ENCODE data around the gene PEAR1. TPM values are rescaled to one million over a fixed set of nuclear protein-coding genes. Genes with fewer than 3 reads are reported as not detected.

PEAR1 gene
- total and polyA plus RNA-seq, 9 donors = 4.3 to 21.2 (median 13.4) TPM

GRCh38 chr1:156845055-156845952 is 48.2 kb upstream of the PEAR1 start:
- TF ChIP-seq, protein P1, sequence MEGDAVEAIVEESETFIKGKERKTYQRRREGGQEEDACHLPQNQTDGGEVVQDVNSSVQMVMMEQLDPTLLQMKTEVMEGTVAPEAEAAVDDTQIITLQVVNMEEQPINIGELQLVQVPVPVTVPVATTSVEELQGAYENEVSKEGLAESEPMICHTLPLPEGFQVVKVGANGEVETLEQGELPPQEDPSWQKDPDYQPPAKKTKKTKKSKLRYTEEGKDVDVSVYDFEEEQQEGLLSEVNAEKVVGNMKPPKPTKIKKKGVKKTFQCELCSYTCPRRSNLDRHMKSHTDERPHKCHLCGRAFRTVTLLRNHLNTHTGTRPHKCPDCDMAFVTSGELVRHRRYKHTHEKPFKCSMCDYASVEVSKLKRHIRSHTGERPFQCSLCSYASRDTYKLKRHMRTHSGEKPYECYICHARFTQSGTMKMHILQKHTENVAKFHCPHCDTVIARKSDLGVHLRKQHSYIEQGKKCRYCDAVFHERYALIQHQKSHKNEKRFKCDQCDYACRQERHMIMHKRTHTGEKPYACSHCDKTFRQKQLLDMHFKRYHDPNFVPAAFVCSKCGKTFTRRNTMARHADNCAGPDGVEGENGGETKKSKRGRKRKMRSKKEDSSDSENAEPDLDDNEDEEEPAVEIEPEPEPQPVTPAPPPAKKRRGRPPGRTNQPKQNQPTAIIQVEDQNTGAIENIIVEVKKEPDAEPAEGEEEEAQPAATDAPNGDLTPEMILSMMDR (IDR thresholded peaks at IDR 0.05) = no peak
- TF ChIP-seq EP300 (IDR thresholded peaks at IDR 0.05) (no peak), POLR2A (IDR thresholded peaks at IDR 0.05) (no peak)
- no peaks in the 10 kb centered on the region for H3K36me3 ChIP-seq
- H3K9me3 ChIP-seq = no peaks in the 10 kb centered on the region
- no peak overlapping the region for H3K4me3 ChIP-seq
- H3K4me1 ChIP-seq (ENCODE audit: insufficient read depth) = no peaks in the 10 kb centered on the region
- no peak for DNase-seq
- no peak overlapping the region for H3K27ac ChIP-seq
- WGBS, 3 donors = 22 to 23% (median 23%) methylated on average over 53 to 69 of the region's 69 CpGs
- no peaks in the 10 kb centered on the region for H3K27me3 ChIP-seq
- intact Hi-C loops (cut with DNase I) = no loop called here

GRCh38 chr1:156845953-156846545 is 47.5 kb upstream of the PEAR1 start:
- DNase-seq = no peak
- H3K9me3 ChIP-seq = no peaks in the 10 kb centered on the region
- TF ChIP-seq, protein P1 (IDR thresholded peaks at IDR 0.05) = no peak
- no peak for TF ChIP-seq POLR2A (IDR thresholded peaks at IDR 0.05)
- TF ChIP-seq EP300 (IDR thresholded peaks at IDR 0.05) = no peak
- no peaks in the 10 kb centered on the region for H3K4me1 ChIP-seq (ENCODE audit: insufficient read depth)
- intact Hi-C loops (cut with DNase I) = no loop called here
- WGBS, 3 donors = 66 to 75% (median 74%) methylated on average over 18 of the region's 18 CpGs
- H3K4me3 ChIP-seq = no peak overlapping the region
- H3K27ac ChIP-seq = no peak overlapping the region
- no peaks in the 10 kb centered on the region for H3K36me3 ChIP-seq
- H3K27me3 ChIP-seq = no peaks in the 10 kb centered on the region

DNA sequence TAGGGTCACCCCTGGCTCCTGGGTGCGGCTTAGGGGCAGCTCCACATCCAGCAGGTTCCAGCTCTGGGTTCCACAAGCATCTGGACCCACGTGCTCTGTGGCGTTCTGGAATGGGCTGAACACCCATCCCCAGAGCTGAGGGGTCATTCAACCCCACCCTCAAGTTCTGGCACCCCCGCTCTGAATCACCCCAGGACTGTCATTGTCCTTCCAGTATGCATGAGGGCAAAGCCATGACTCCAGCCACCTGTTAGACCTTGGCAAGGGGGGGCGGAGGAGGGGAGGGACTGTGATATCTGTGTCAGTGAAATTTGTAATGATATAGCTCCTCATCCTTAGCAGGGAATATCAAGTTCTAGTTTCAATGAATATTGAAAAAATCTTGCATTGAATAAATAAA is 46.9 kb upstream of the PEAR1 start:
- H3K27me3 ChIP-seq = no peaks in the 10 kb centered on the region
- TF ChIP-seq POLR2A (IDR thresholded peaks at IDR 0.05) (no peak), EP300 (IDR thresholded peaks at IDR 0.05) (no peak)
- TF ChIP-seq, protein P1 (IDR thresholded peaks at IDR 0.05) = no peak
- intact Hi-C loops (cut with DNase I) = no loop called here
- no peaks in the 10 kb centered on the region for H3K36me3 ChIP-seq
- 67 to 95% (median 91%) methylated on average over 5 of the region's 5 CpGs for WGBS, 3 donors
- no peaks in the 10 kb centered on the region for H3K4me1 ChIP-seq (ENCODE audit: insufficient read depth)
- no peak overlapping the region for H3K4me3 ChIP-seq
- H3K27ac ChIP-seq = no peak overlapping the region
- no peak for DNase-seq
- H3K9me3 ChIP-seq = no peaks in the 10 kb centered on the region

DNA sequence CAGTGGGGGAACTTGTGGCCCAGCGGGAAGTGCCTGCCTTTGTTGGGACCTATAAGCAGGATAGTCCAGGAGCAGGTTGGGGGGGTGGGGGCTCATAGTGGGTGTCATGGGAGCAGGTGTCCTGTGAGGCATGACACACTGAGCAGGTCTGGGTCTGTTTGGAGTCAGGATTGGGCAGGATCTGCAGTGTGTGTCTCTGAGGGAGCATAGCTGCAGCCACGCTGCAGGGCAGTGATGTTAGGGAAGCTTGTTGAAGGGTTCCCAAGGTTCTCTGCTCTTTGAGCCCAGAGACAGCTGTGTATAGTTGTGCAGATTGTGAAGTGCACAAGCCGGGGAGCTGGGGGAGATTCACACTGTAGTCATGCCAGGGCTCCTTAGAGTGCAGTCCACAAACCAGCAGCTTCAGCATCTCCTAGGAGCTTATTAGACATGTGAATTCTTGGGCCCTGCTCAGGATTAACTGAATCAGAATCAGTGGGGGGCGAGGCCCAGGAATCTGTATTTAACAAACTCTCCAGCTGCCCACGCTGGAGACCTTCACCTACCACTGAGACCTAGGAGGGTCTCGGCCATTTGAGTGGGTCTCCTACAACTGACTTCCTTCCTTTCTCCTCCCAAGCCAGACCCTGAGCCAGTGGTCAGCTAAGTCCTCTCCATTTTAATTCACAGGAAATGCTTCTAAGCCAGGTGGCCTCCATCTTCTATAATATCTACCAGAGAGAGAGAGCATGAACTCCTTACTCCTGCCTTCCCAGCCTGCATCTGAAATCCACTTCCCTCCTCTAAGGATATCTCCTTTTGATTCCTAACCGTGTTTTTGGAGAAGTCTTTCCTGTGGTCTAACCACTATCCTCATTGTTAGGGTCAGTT is 45.7 kb upstream of the PEAR1 start:
- Histone ChIP-seq H3K27ac (no peak overlapping the region), H3K4me3 (no peak overlapping the region), H3K27me3 (no peaks in the 10 kb centered on the region), H3K9me3 (no peaks in the 10 kb centered on the region), H3K4me1 (ENCODE audit: insufficient read depth) (peaks cover 5% of the 10 kb centered on the region), H3K36me3 (no peaks in the 10 kb centered on the region)
- intact Hi-C loops (cut with DNase I) = no loop called here
- TF ChIP-seq POLR2A (IDR thresholded peaks at IDR 0.05) = no peak
- TF ChIP-seq, protein P1 (IDR thresholded peaks at IDR 0.05) = no peak
- TF ChIP-seq EP300 (IDR thresholded peaks at IDR 0.05) = no peak
- DNase-seq = no peak
- 79 to 82% (median 80%) methylated on average over 7 of the region's 7 CpGs for WGBS, 3 donors

All from ovary (tissue), 9 donors.